Measurements from ENCODE around the gene TRAK2.
A peak's percentile ranks its signal among the peaks of the same experiment; 100 is the strongest.
"Not testable (repeated sequence)": the region's sequence is repeated elsewhere in the genome, so short reads cannot be mapped to it uniquely, and the experiment has no call there.

The TRAK2 gene

GRCh38 chr2:201369318-201369717 is 81.9 kb downstream of the TRAK2 start:
- not testable (repeated sequence) for H3K27ac ChIP-seq; DNase-seq (ENCODE audit: low read depth, low spot score)

- DNase-seq (ENCODE audit: low read depth, low spot score): no peak
- H3K27ac ChIP-seq: no peak overlapping the region
These were observed 85.1 kb downstream of the TRAK2 start for GRCh38 chr2:201366146-201366545.

- DNase-seq (ENCODE audit: low read depth, low spot score): peak; percentile 34
- H3K27ac ChIP-seq: no peak overlapping the region
These were observed 87.2 kb downstream of the TRAK2 start for GRCh38 chr2:201363857-201364560.

- no peak overlapping the region for H3K27ac ChIP-seq
- DNase-seq (ENCODE audit: low read depth, low spot score): no peak
These were observed 88.9 kb downstream of the TRAK2 start for GRCh38 chr2:201362396-201362795.

GRCh38 chr2:201361078-201361733 is 90.1 kb downstream of the TRAK2 start:
- no peak overlapping the region for H3K27ac ChIP-seq
- no peak for DNase-seq (ENCODE audit: low read depth, low spot score)

GRCh38 chr2:201360256-201360655 is 91.0 kb downstream of the TRAK2 start:
- H3K27ac ChIP-seq: no peak overlapping the region
- DNase-seq (ENCODE audit: low read depth, low spot score): no peak

- peak; percentile 69 for DNase-seq (ENCODE audit: low read depth, low spot score)
- no peak overlapping the region for H3K27ac ChIP-seq
These were observed 92.6 kb downstream of the TRAK2 start for GRCh38 chr2:201358684-201359083.

GRCh38 chr2:201357221-201357620 is 94.0 kb downstream of the TRAK2 start, which contains the start of gene FLACC1:
Gene FLACC1, minus strand, starts transcription at chr2:201357345. Its CDS starts 5,941 bp downstream, at chr2:201351404.
- no peak within 1 kb of the TSS for H3K27ac ChIP-seq

GRCh38 chr2:201353116-201353515 is 98.1 kb downstream of the TRAK2 start:
- H3K27ac ChIP-seq: no peak overlapping the region
- DNase-seq (ENCODE audit: low read depth, low spot score): no peak

More at GRCh38 chr2:201357221-201357620, 94.0 kb downstream of the TRAK2 start, which contains the start of gene FLACC1:
- no peak for DNase-seq (ENCODE audit: low read depth, low spot score)

GRCh38 chr2:201350879-201351278 is 100.4 kb downstream of the TRAK2 start:
- DNase-seq (ENCODE audit: low read depth, low spot score): no peak
- no peak overlapping the region for H3K27ac ChIP-seq

- no peak overlapping the region for H3K27ac ChIP-seq
- no peak for DNase-seq (ENCODE audit: low read depth, low spot score)
These were observed 101.7 kb downstream of the TRAK2 start for GRCh38 chr2:201349601-201350000.

GRCh38 chr2:201348758-201349157 is 102.5 kb downstream of the TRAK2 start:
- no peak overlapping the region for H3K27ac ChIP-seq
- DNase-seq (ENCODE audit: low read depth, low spot score): no peak

- DNase-seq (ENCODE audit: low read depth, low spot score): no peak
- no peak overlapping the region for H3K27ac ChIP-seq
These were observed 104.1 kb downstream of the TRAK2 start for GRCh38 chr2:201347138-201347537.

- no peak for DNase-seq (ENCODE audit: low read depth, low spot score)
These were observed 105.5 kb downstream of the TRAK2 start for GRCh38 chr2:201345625-201346213.

GRCh38 chr2:201344663-201345366 is 106.4 kb downstream of the TRAK2 start:
- DNase-seq (ENCODE audit: low read depth, low spot score): no peak
- no peak overlapping the region for H3K27ac ChIP-seq

More at GRCh38 chr2:201345625-201346213, 105.5 kb downstream of the TRAK2 start:
- H3K27ac ChIP-seq: no peak overlapping the region

GRCh38 chr2:201343559-201343958 is 107.7 kb downstream of the TRAK2 start:
- DNase-seq (ENCODE audit: low read depth, low spot score): no peak
- no peak overlapping the region for H3K27ac ChIP-seq

- no peak for DNase-seq (ENCODE audit: low read depth, low spot score)
- no peak overlapping the region for H3K27ac ChIP-seq
These were observed 108.3 kb downstream of the TRAK2 start for GRCh38 chr2:201342923-201343322.

GRCh38 chr2:201329409-201329808 is 121.8 kb downstream of the TRAK2 start:
- DNase-seq (ENCODE audit: low read depth, low spot score): no peak
- no peak overlapping the region for H3K27ac ChIP-seq

- H3K27ac ChIP-seq: no peak overlapping the region
- DNase-seq (ENCODE audit: low read depth, low spot score): no peak
These were observed 123.6 kb downstream of the TRAK2 start for GRCh38 chr2:201327678-201328077.
